Subcutaneous abdominal adipose tissue (tissue), 5 donors: ENCODE measurements around the gene TRIM54.

ENCODE experiments used
- H3K27ac ChIP-seq: one replicate; pipeline ENCODE4 v1.7.0; 2013; ENCODE audit warnings: low read depth, mild to moderate bottlenecking, inconsistent platforms, low read length, moderate library complexity
- H3K27me3 ChIP-seq, 5 donors: one replicate each; pipeline ENCODE4 v1.7.0; 2013; ENCODE audit warnings: low read length in 5 of 5, inconsistent platforms in 1 of 5; ENCODE audit not compliant: control insufficient read depth in 5 of 5, insufficient read depth in 4 of 5
- H3K36me3 ChIP-seq, 5 donors: one replicate each; pipeline ENCODE4 v1.7.0; 2013; ENCODE audit warnings: low read length in 5 of 5; ENCODE audit not compliant: control insufficient read depth in 5 of 5, insufficient read depth in 5 of 5
- H3K4me1 ChIP-seq, 5 donors: one replicate each; pipeline ENCODE4 v1.7.0; 2013; ENCODE audit warnings: low read length in 5 of 5, mild to moderate bottlenecking in 3 of 5, moderate library complexity in 1 of 5; ENCODE audit not compliant: control insufficient read depth in 5 of 5, insufficient read depth in 5 of 5
- H3K4me3 ChIP-seq, 5 donors: one replicate each; pipeline ENCODE4 v1.7.0; 2013; ENCODE audit warnings: low read length in 5 of 5, low read depth in 1 of 5
- H3K9ac ChIP-seq, 5 donors: one replicate each; pipeline ENCODE4 v1.7.0; 2013; ENCODE audit warnings: low read length in 5 of 5, mild to moderate bottlenecking in 4 of 5, moderate library complexity in 3 of 5
- H3K9me3 ChIP-seq, 5 donors: one replicate each; pipeline ENCODE4 v1.7.0; 2013; ENCODE audit warnings: low read length in 5 of 5; ENCODE audit not compliant: control insufficient read depth in 5 of 5
- donor health status: healthy.
- donor health status: healthy.
- donor health status: healthy.
- donor health status: healthy.
- donor health status: healthy.

Gene TRIM54

GRCh38 chr2:27280826-27281225 is 1.4 kb upstream of the TRIM54 start:
- no peak overlapping the region for H3K9ac ChIP-seq
- H3K4me3 ChIP-seq: no peak overlapping the region
- peaks cover 5 to 30% (median 16%) of the 10 kb centered on the region in 5 donors for H3K27me3 ChIP-seq
- H3K27ac ChIP-seq: no peak overlapping the region
- no peaks in the 10 kb centered on the region for H3K9me3 ChIP-seq
- no peaks in the 10 kb centered on the region for H3K36me3 ChIP-seq
- no peaks in the 10 kb centered on the region for H3K4me1 ChIP-seq

DNA sequence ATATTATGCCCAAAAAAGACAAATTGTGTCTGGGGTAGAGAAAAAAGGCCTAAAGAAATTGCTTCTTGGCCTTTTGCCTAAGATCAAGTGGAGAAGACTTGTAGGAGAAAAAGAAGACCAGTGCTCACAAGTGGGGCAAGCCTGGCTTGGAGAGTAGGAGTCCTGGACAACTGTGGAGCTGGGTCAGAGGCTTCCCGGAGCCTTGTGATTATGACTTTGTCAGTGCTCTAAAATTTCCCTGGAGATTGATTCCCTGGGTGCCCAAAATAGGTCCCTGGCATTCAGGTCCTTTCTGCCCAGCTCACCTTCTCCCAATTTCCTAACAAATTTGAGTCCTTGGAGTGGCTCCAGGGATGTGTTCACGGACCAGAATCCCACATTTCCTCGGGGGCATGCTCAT is 787 bp upstream of the TRIM54 start:
- no peak overlapping the region for H3K4me3 ChIP-seq
- no peak overlapping the region for H3K27ac ChIP-seq
- no peaks in the 10 kb centered on the region for H3K9me3 ChIP-seq

DNA sequence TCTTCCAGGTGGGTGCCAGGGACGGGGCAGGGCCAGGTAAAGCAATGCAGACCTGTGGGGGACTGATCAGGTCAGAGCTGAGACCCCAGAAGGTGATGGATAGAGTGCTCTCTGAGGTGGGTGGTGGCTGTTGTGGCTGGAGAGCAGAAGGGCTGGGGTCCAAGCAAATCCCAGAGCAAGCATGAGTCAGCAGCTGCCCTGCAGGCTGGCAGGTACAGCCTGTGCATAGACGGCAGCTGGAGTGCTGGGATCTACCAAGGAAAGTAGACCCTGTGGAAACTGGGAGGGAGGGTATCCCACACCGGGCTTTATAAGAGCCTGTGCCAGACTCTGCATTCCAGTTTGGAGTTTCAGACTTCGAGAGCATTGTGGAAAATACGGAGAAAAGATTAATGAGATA is 663 bp downstream of the TRIM54 start:
- no peak overlapping the region for H3K4me3 ChIP-seq
- H3K36me3 ChIP-seq: no peaks in the 10 kb centered on the region
- no peaks in the 10 kb centered on the region for H3K9me3 ChIP-seq
- H3K27me3 ChIP-seq: peaks cover 4 to 20% (median 9%) of the 10 kb centered on the region in 5 donors
- no peak overlapping the region for H3K27ac ChIP-seq
- no peaks in the 10 kb centered on the region for H3K4me1 ChIP-seq
- H3K9ac ChIP-seq: no peak overlapping the region

More for the DNA sequence above, 787 bp upstream of the TRIM54 start:
- H3K36me3 ChIP-seq: no peaks in the 10 kb centered on the region
- no peak overlapping the region for H3K9ac ChIP-seq
- no peaks in the 10 kb centered on the region for H3K4me1 ChIP-seq
- peaks cover 5 to 28% (median 15%) of the 10 kb centered on the region in 5 donors for H3K27me3 ChIP-seq

DNA sequence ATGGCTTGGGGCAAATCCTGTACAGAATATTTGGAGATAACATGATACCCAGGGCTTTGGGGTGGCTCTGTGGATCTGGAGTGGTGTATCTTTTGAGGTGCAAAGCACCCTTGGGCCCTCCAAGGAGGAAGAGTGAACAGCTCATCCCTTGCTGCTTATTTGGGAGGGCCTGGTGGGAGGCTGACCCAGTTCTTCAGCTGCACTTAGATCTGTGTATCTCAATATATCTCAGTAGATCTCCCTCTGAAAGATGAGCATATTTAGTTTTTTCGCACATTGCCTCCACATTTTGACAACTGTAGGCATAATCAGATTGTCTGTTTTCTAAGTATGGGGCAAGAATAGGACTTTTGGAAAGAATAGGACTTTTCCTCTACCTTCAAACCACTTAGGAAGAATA is 2.8 kb downstream of the TRIM54 start:
- Histone ChIP-seq H3K9ac (no peak overlapping the region), H3K9me3 (no peaks in the 10 kb centered on the region), H3K36me3 (no peaks in the 10 kb centered on the region), H3K27me3 (peaks cover 0 to 16% (median 8%) of the 10 kb centered on the region in 5 donors), H3K4me1 (peaks cover 0 to 4% (median 0%) of the 10 kb centered on the region in 5 donors), H3K27ac (no peak overlapping the region), H3K4me3 (no peak overlapping the region)

DNA sequence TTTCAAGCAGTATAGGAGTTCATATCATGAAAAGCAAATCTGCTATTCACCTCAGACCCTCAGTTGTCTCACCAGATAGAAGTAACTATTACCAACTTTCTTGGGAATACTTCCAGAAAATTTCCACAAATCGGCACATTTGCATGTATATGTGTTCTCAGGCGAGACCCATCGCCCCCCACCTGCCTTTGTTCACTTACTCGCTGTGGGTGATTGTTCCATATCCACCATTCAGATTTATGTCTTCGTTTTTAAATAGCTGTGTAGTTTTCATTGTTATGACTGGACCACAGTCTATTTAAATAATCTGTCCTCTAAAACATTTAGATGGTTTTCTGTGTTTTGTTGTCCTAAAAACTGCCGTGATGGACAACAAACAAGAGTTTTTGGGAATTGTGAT is 3.3 kb downstream of the TRIM54 start:
- Histone ChIP-seq H3K36me3 (no peaks in the 10 kb centered on the region), H3K4me1 (peaks cover 0 to 4% (median 0%) of the 10 kb centered on the region in 5 donors), H3K9ac (no peak overlapping the region), H3K27ac (no peak overlapping the region), H3K4me3 (no peak overlapping the region), H3K27me3 (peaks cover under 1 to 16% (median 8%) of the 10 kb centered on the region in 5 donors), H3K9me3 (no peaks in the 10 kb centered on the region)

GRCh38 chr2:27288610-27289009 is 6.4 kb downstream of the TRIM54 start:
- Histone ChIP-seq H3K9ac (no peak overlapping the region), H3K36me3 (no peaks in the 10 kb centered on the region), H3K27ac (no peak overlapping the region), H3K4me3 (no peak overlapping the region), H3K4me1 (peaks cover 0 to 8% (median 0%) of the 10 kb centered on the region in 5 donors), H3K9me3 (no peaks in the 10 kb centered on the region), H3K27me3 (peaks cover 5 to 9% (median 7%) of the 10 kb centered on the region in 5 donors)

GRCh38 chr2:27290549-27290948 is 8.3 kb downstream of the TRIM54 start:
- H3K27me3 ChIP-seq: peaks cover 6 to 9% (median 7%) of the 10 kb centered on the region in 5 donors
- H3K9ac ChIP-seq: no peak overlapping the region
- H3K36me3 ChIP-seq: no peaks in the 10 kb centered on the region
- H3K4me3 ChIP-seq: no peak overlapping the region
- H3K4me1 ChIP-seq: peaks cover 0 to 8% (median 0%) of the 10 kb centered on the region in 5 donors
- no peak overlapping the region for H3K27ac ChIP-seq
- no peaks in the 10 kb centered on the region for H3K9me3 ChIP-seq

- Histone ChIP-seq H3K27me3 (peaks cover 6 to 9% (median 7%) of the 10 kb centered on the region in 5 donors), H3K9me3 (no peaks in the 10 kb centered on the region), H3K27ac (no peak overlapping the region), H3K9ac (no peak overlapping the region), H3K4me1 (peaks cover 0 to 8% (median 0%) of the 10 kb centered on the region in 5 donors), H3K4me3 (no peak overlapping the region), H3K36me3 (no peaks in the 10 kb centered on the region)
Measured at GRCh38 chr2:27291865-27292264, 9.6 kb downstream of the TRIM54 start.

GRCh38 chr2:27294928-27295327 is 12.7 kb downstream of the TRIM54 start:
- no peaks in the 10 kb centered on the region for H3K36me3 ChIP-seq
- H3K27me3 ChIP-seq: peaks cover 7 to 14% (median 11%) of the 10 kb centered on the region in 5 donors
- H3K9ac ChIP-seq: no peak overlapping the region
- no peak overlapping the region for H3K4me3 ChIP-seq
- peaks cover 0 to 4% (median 0%) of the 10 kb centered on the region in 5 donors for H3K4me1 ChIP-seq
- H3K27ac ChIP-seq: no peak overlapping the region
- H3K9me3 ChIP-seq: no peaks in the 10 kb centered on the region

- no peak overlapping the region for H3K27ac ChIP-seq
Measured at GRCh38 chr2:27296481-27296880, 14.3 kb downstream of the TRIM54 start.

More at GRCh38 chr2:27296481-27296880, 14.3 kb downstream of the TRIM54 start:
- Histone ChIP-seq H3K4me1 (peaks cover 0 to 4% (median 0%) of the 10 kb centered on the region in 5 donors), H3K27me3 (peaks cover 4 to 14% (median 10%) of the 10 kb centered on the region in 5 donors), H3K36me3 (no peaks in the 10 kb centered on the region), H3K4me3 (no peak overlapping the region), H3K9me3 (no peaks in the 10 kb centered on the region), H3K9ac (no peak overlapping the region)
